ENCODE results near the gene ART3.

ART3 gene

DNA sequence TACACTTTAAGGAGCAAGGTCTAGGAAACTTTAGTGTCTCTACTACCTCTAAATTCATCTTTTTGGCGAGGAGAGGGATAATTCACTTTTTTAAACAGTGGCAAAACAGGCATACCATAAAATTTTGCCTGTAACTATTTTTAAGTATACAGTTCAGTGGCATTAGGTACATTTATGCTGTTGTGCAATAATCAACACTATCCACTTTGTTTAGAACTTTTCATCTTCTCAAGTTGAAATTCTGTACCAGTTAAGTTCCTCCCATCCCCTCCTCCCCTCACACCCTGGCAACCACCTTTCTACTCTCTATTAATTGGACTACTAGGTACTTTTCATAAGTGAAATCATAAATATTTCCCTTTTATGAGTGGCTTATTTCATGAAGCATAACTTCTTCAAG lies 42.3 kb downstream of the ART3 start:
- TF ChIP-seq EZH2phosphoT487 (IDR thresholded peaks at IDR 0.05; ENCODE audit: borderline replicate concordance, low read length), result no peak
- TF ChIP-seq, protein P1, sequence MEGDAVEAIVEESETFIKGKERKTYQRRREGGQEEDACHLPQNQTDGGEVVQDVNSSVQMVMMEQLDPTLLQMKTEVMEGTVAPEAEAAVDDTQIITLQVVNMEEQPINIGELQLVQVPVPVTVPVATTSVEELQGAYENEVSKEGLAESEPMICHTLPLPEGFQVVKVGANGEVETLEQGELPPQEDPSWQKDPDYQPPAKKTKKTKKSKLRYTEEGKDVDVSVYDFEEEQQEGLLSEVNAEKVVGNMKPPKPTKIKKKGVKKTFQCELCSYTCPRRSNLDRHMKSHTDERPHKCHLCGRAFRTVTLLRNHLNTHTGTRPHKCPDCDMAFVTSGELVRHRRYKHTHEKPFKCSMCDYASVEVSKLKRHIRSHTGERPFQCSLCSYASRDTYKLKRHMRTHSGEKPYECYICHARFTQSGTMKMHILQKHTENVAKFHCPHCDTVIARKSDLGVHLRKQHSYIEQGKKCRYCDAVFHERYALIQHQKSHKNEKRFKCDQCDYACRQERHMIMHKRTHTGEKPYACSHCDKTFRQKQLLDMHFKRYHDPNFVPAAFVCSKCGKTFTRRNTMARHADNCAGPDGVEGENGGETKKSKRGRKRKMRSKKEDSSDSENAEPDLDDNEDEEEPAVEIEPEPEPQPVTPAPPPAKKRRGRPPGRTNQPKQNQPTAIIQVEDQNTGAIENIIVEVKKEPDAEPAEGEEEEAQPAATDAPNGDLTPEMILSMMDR (IDR thresholded peaks at IDR 0.05; ENCODE audit: low read depth, low read length, poor library complexity, severe bottlenecking), result no peak
- H3K9me2 ChIP-seq (replicated peaks; ENCODE audit: control insufficient read depth, low read length), result no peaks in the 10 kb centered on the region
- peaks cover 79% of the 10 kb centered on the region for H3K36me3 ChIP-seq (ENCODE audit: control insufficient read depth, low read length)

DNA sequence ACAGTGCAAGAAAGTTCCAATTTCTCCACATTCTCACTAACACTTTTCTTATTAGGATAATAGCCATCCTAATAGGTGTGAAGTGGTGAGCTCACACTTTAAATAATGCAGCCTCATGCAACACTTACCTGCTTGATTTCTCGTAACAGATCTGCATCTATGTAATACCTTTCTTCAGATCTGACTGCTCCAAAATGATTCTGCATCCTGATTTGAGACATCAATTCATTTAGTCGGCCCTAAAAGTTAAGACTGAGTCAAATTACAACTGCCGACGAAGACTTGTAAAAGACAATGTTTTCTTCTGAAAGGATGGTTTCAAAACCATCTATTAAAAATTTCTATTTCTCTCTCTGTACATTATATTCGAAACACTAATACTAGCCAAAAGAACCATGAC lies 43.0 kb downstream of the ART3 start:
- Histone ChIP-seq H3K36me3 (ENCODE audit: control insufficient read depth, low read length) (peaks cover 81% of the 10 kb centered on the region), H3F3A (ENCODE audit: control insufficient read depth, insufficient read depth) (0 out of 2 replicates have a peak, but pooled peaks cover 3% of the 10 kb centered on the region)

More for the DNA sequence above, 42.3 kb downstream of the ART3 start:
- no peaks in the 10 kb centered on the region for H3K9me3 ChIP-seq (ENCODE audit: control insufficient read depth, insufficient read depth, low read length)
- H4K20me1 ChIP-seq (ENCODE audit: control insufficient read depth, insufficient read depth, low read depth, low read length), result no peaks in the 10 kb centered on the region
- H3K4me3 ChIP-seq (ENCODE audit: low read length), result no peak overlapping the region
- H3K27me3 ChIP-seq (ENCODE audit: control insufficient read depth, low read length), result no peaks in the 10 kb centered on the region
- no peak overlapping the region for H3K4me2 ChIP-seq (ENCODE audit: low read length)
- H3K4me1 ChIP-seq (ENCODE audit: control insufficient read depth, low read length), result no peaks in the 10 kb centered on the region
- H3K79me2 ChIP-seq (ENCODE audit: control insufficient read depth, low read length), result no peaks in the 10 kb centered on the region
- 0 out of 2 replicates have a peak, but pooled peaks cover 8% of the 10 kb centered on the region for H3F3A ChIP-seq (ENCODE audit: control insufficient read depth, insufficient read depth)
- no peak overlapping the region for H3K27ac ChIP-seq (ENCODE audit: low read depth, low read length)

DNA sequence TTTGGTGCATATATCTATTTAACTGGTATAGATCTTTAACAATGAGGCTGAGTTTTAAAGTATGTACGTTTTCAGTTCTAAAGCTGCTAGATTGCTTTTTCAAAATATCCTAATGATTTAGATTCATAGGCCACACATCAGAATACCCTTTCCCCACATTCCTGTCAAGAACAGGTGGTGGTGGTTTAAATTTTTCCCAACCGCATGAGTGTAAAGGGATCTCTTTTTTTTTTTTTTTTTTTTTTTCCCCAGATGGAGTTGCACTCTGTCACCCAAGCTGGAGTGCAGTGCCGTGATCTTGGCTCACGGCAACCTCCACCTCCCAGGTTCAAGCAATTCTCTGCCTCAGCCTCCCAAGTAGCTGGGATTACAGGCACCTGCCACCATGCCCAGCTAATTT lies 45.7 kb downstream of the ART3 start:
- Histone ChIP-seq H3K9me3 (ENCODE audit: control insufficient read depth, insufficient read depth, low read length) (no peaks in the 10 kb centered on the region), H3K4me2 (ENCODE audit: low read length) (no peak overlapping the region), H3F3A (ENCODE audit: control insufficient read depth, insufficient read depth) (no peaks in the 10 kb centered on the region), H4K20me1 (ENCODE audit: control insufficient read depth, insufficient read depth, low read depth, low read length) (no peaks in the 10 kb centered on the region), H3K9me2 (replicated peaks; ENCODE audit: control insufficient read depth, low read length) (no peaks in the 10 kb centered on the region), H3K4me3 (ENCODE audit: low read length) (no peak overlapping the region), H3K79me2 (ENCODE audit: control insufficient read depth, low read length) (no peaks in the 10 kb centered on the region), H3K4me1 (ENCODE audit: control insufficient read depth, low read length) (no peaks in the 10 kb centered on the region), H3K27me3 (ENCODE audit: control insufficient read depth, low read length) (no peaks in the 10 kb centered on the region), H3K27ac (ENCODE audit: low read depth, low read length) (no peak overlapping the region), H3K36me3 (ENCODE audit: control insufficient read depth, low read length) (peaks cover 84% of the 10 kb centered on the region)
- TF ChIP-seq, protein P1 (IDR thresholded peaks at IDR 0.05; ENCODE audit: low read depth, low read length, poor library complexity, severe bottlenecking), result no peak
- TF ChIP-seq EZH2phosphoT487 (IDR thresholded peaks at IDR 0.05; ENCODE audit: borderline replicate concordance, low read length), result no peak

More for the DNA sequence above, 43.0 kb downstream of the ART3 start:
- Histone ChIP-seq H3K27me3 (ENCODE audit: control insufficient read depth, low read length) (no peaks in the 10 kb centered on the region), H3K79me2 (ENCODE audit: control insufficient read depth, low read length) (no peaks in the 10 kb centered on the region), H3K4me1 (ENCODE audit: control insufficient read depth, low read length) (no peaks in the 10 kb centered on the region), H3K9me2 (replicated peaks; ENCODE audit: control insufficient read depth, low read length) (no peaks in the 10 kb centered on the region), H3K27ac (ENCODE audit: low read depth, low read length) (no peak overlapping the region), H4K20me1 (ENCODE audit: control insufficient read depth, insufficient read depth, low read depth, low read length) (no peaks in the 10 kb centered on the region), H3K9me3 (ENCODE audit: control insufficient read depth, insufficient read depth, low read length) (no peaks in the 10 kb centered on the region), H3K4me2 (ENCODE audit: low read length) (no peak overlapping the region), H3K4me3 (ENCODE audit: low read length) (no peak overlapping the region)
- TF ChIP-seq, protein P1 (IDR thresholded peaks at IDR 0.05; ENCODE audit: low read depth, low read length, poor library complexity, severe bottlenecking), result no peak
- no peak for TF ChIP-seq EZH2phosphoT487 (IDR thresholded peaks at IDR 0.05; ENCODE audit: borderline replicate concordance, low read length)

Measured in DOHH2 (cell line).